GM21360 (cell line): ENCODE data around the gene RASD2.

Source experiments
- ATAC-seq: cut with Tn5 transposase; IDR thresholded peaks from one replicate; pipeline ENCODE4 v1.9.1; 2021; ENCODE audit warnings: mild to moderate bottlenecking, moderate library complexity; ENCODE audit not compliant: unreplicated experiment

Gene RASD2

DNA sequence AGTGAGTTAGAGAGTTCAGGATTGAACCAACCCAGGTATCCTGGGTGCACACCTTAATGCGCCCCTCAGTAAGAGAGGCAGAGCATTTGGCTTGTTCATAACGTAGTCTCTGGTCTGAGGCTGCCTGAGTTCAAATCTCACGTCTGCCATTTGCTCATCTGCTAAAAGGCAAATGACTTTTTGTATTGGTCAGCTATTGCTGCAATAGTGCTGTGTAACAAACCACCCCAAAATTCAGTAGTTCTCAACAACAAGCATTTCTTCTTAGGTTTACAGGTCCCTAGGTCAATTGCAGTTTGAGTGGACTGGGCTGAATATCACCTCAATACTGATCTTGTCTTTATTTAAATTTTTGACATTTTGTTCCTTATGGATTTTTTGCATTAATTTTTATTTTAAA, 18.1 kb downstream of the RASD2 start:
- ATAC-seq, result no peak

DNA sequence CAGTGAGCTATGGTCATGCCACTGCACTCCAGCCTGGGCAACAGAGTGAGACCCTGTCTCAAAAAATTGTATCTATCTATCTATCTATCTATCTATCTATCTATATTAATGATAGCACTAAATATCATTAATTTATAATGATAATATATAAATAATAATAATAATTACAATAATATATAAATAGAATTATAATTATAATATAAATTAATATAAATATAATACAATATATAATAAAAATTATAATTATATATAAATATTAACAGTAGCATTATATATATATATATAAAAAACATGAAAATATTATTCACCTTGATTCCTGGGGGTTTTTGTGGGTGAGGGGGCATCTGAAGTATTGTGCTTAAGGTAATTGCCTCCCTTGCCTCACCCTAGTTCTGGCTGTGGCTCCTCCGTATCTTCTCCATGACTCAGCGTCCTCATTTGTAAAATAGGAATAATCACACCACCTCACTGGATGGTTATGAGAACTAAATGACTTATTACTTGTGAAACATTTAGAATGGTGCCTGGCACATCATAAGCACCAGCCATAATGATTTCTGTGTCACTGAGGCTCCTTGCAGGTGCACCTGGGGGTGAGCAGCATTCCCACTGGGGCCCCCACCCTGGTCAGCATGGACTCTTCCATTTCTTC, 18.8 kb downstream of the RASD2 start:
- no peak for ATAC-seq

DNA sequence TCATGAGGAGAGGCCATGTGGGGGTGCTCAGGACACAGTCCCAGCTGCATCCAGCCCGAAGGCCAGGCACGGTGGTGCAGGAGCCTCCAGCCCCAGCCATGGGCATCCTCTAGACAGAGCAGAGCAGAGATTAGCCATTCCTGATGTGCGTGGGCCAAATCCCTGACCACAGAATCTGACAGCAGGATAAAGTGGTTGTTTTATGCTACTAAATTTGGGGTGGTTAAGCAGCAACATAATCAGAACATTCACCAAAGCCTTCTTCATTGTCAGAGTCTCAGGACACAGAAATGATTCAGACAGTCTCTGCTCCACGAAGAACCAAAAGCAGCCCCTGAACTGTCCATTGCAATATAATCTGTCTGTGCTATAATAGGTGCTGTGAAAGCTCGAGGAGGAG, 19.7 kb downstream of the RASD2 start:
- no peak for ATAC-seq

DNA sequence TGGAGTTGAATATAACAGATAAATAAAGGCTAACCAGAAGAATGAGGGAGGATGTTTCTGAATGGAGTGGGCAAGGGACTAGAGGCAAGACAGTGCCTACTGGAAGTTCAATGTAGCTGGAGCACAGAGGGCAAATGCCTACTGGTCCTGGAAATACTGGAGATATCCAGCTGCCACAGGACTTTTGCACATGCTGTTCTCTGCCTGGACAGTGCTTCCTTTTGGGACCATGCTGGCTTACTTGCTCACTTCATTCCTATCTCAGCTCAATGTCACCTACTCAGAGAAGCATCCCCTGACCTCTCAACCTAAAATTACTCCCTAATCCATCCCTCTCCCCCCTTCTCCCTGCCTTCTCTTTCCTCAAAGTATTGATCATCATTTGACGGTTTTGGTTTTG, 20.2 kb downstream of the RASD2 start:
- no peak for ATAC-seq

DNA sequence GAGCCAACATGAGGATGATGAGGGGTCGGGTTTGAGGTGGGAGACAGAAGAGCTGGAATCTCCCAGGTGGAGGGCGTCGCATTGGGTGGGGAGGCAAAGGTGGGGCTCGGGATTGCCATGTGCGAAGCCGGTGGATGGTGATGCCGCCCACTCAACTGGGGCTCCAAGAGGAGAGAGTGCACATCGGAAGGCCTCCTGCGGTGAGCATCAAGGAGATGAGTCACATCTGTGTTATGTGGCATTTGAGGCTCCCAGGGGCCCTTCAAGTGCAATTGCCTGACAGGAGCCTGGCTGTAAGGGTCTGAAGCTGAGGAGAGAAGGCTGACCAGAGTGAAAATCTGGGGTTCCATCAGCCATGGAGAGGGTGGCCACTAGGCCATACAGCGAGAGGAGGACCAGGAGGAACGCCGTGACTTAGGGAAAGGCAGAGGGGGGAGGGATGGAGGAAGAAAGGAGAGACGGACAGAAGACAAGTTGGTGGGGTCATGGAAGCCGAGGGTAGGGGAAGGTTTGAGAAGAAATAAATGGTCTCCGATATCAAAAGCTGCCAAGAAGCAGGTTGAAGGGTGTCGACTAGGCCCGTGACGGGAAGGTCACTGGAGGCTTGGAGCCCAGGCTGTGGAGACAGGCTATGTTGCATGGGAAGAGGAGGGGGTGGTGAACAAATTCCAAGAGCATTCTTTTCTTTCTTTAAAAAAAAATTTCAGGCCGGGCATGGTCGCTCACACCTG, 21.3 kb downstream of the RASD2 start:
- ATAC-seq, result no peak

GRCh38 chr22:35563211-35563610, 22.6 kb downstream of the RASD2 start:
- no peak for ATAC-seq

DNA sequence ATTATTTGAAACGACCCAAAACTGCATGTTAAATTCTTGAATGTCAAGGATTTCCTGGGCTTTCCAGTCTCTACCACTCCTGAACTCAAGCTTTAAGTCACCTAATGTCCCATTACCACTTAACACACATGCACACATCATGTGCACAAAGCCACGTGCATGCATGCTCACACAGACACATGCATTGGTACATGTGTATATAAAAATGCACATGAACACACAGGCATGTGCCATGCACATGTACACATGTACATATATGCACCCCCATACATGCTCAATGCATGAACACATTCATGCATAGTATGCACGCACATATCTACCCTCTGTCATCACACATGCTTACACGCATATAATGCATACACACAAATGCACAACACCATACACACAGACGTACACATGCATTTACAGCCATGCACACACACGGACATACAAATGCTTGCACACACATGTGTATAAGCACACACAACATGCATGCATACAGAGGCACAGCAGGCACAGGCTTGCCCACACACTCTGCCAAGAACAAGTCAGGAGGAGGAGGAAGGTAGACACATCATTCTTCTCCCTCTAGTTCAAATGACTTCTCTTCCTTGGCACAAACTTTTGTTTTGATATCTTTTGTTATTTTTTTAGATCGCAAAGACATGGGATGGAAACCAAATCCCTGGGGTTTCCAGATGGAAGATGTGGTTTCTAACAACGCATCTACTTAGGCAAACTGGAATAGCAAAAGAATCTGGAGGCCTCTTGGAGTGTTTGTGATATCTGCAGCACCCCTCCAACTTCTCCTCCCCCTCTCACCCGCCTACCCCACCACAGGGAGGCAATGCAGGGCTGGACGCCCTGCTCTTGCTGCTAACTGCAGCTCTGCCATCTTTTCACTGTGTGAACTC, 24.6 kb downstream of the RASD2 start:
- ATAC-seq, result no peak

DNA sequence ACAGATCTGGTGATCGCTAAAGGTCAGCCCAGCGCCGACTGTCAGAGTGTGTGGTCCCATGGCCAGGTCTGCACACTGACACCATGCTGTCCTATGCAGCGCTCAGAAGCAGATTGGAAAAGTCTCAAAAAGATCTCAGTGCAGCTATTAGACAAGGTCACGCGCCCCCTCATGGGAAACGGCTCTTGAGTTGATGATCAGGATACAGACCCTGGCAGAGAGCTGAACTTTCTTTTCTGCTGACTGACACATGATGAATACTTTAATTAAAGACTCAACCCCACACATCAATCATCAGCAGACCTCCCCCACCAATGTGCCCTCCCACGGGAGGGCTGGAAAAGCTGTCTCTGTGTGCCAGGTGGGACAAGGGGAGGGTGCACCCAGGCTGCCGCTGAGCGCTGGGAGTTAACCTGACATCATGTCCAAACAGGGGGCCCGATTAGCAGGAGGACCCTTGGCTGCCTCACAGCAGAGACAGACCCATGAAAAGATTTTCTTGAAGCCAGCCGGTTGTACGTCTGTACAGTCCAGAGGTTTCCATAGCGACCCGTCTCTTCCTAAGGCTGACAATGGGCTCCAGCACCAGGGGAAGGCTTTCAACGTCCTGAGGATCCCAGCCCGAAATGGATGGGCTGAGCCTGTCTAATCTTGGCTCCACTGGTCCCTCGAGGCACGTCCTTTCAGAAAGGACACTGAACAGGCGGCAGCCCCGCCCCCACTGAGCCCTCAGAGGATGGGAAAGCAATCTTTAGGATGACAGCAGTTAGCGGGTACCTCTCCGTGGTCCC, 26.9 kb downstream of the RASD2 start:
- ATAC-seq, result no peak

DNA sequence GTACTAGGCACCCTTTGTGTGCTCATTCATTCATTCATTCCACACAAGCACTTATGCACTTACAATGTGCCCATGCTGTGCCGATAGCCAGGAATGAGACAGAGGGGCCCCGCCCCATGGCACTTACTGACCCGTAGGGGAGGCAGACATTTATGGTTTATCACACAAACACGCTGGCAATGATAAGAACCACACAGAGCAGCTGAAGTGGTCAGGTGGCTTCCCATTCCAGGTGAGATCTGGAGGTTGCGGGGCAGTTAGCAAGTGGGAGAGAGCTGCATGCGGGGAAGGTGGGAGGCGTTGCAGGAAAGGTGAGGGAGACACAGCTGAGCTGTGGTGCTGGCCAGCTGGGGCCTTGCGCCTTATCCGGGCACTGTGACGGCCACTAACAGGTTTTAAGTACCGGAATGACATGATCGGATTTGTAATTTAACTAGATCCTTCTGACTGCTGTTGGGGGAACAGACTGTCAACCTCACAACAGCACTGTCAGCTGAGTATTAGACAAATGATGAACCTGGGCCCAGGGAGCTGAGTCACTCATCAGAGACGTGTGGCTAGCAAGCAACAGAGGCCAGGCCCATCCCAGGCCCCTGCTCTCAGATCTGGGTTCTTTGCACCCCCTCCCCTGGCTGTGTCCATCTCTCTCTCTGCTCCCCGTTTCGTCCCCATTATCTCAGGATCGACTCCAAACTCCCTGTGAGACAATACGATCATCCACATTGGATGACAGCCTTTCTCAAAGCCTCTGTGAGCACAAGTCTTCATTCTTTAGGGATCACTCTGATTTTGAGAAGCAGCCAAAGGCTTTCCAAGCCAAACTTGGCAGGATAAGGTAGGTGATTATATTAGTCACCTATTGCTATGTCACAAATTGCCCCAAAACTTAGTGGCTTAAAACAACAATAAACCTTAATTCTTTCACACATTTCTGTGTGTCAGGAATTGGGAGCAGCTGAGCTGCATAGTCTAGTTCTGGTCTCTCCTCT, 28.4 kb downstream of the RASD2 start:
- ATAC-seq, result no peak

- no peak for ATAC-seq
Observed at GRCh38 chr22:35569916-35570315, 29.3 kb downstream of the RASD2 start.

- ATAC-seq, result no peak
Observed at GRCh38 chr22:35570686-35571194, 30.1 kb downstream of the RASD2 start.

- ATAC-seq, result no peak
Observed at GRCh38 chr22:35572556-35572955, 31.9 kb downstream of the RASD2 start.

DNA sequence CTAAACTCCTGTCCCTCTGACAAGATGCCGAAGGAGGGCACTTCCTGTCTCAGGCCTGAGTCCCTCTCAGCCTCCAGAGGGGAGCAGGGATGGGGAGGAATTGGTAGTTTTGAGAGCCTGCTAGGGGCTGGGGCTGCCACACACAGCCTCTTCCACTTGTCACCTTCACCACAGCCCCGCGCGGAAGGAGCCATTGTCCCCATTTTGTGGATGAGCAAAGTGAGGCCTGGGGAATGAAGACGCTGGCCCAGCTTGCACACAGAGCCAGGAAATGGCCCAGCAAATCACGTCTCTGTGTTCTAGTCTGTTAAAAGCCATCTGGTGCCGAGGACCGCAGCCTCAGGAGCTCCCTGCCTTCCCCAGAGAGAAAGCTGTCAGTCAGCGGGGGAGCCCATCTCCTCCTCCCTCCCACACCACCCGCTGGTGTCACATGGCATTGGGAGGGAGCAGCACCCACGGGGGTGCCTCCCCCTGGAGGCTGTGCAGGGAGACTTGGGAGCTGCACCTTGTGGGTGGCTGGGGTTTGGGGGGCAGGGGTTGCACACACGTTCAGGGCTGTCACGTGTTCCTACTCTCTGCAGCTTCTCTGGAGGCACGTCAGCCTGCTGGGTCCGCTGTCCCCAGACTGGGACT, 34.6 kb downstream of the RASD2 start:
- ATAC-seq, result no peak

DNA sequence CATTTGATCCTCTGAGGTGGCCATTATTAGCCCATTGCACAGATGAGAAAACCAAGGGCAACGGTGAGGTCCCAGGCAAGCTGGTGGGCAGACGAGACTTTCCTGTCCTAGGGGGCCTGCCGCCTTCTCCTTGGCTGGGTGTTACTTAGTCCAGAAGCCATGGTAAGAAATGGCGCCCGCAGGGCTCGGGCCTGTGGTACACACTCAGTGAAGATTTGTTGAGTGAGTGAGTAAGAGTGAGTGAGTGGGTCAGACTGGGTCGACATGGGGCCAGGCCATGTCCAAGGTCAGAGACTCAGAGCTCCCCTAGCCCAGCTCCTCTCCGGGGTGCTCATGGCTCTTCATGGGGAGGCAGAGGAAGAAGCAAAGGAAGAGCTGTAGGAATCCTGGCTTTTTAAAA, 36.0 kb downstream of the RASD2 start:
- no peak for ATAC-seq

GRCh38 chr22:35577799-35578659, 37.4 kb downstream of the RASD2 start:
- ATAC-seq, result no peak

DNA sequence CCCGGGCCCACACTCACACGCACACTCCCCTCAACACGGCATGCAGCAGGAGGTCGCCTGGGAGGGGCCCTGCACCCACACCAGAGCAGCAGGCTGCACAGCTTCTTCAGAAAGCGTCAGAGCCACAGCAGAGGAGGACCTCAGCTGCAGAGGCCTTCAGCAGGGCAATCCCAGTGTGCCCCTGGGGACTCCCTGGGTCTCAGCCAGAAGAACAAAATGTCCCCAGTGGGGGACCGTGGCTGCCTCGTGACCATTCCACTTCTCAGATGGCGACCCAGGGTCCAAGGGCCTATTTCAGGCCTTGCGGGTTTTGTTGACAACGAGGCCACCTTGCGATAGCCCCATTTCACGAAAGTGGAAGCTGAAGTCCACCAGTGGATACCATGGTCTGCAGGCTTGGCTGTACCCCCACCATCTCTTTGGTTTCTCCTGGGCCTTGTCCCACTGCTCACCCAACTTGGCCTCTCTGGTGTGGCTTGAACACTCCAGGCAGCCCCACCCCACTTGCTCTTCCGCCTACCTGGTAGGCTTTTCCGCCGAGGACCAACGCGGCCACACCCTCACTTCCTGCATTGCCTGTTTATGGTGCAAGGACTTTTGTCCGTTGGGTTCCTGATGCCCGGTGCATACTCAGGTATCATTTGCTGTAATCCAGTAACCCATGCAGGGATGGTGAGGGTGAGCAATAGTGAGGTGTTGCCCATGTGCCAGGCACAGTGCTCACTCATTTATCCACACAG, 38.4 kb downstream of the RASD2 start:
- no peak for ATAC-seq

DNA sequence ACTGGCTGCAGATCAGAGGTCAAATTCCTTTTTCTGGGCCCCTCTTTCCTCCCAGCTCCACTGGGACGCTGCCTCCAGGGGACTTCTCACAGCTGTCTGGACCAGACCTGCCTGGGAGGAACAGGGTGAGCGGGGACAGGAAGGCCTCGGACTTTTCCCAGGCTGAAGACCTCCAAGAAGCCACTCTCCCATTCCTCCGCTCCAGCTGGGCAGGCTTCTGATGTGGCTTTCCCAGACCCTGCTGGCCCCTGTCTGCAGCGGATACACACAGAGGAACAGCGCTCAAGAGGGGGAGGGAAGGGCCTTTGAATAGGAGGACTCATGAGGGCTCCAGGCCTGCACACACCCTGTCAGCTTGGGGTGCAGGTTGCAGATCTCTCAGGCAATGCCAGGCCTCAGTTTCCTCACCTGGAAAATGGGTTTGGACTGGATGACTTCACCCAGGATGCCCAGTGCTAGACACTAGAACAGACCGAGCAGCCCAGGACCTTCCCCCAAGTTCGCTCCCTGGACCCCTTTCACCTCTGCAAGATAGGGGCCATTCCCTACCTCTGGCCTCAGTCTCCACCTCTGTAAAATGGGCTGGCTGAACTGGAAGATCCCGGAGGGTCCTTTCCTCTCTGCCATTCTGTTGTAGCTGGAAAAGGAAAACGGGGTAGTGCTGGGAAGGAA, 39.9 kb downstream of the RASD2 start:
- no peak for ATAC-seq
